Eye (tissue), 1 donor: ENCODE data around the gene TCHP.

Experiments
- DNase-seq: peaks from one replicate; pipeline ENCODE4 v3.0.0-alpha.2; 2015

The TCHP gene

GRCh38 chr12:109966546-109966945 is 66.5 kb downstream of the TCHP start:
- no peak for DNase-seq

- no peak for DNase-seq
Observed at GRCh38 chr12:109967383-109968031, 67.4 kb downstream of the TCHP start.
